ENCODE results near the gene RIT2.

RIT2 gene

GRCh38 chr18:42882122-42882521 lies 233.4 kb downstream of the RIT2 start:
- H3K27me3 ChIP-seq (ENCODE audit: control insufficient read depth, insufficient read depth, low read length), result no peaks in the 10 kb centered on the region
- no peaks in the 10 kb centered on the region for H3K9me3 ChIP-seq (replicated peaks; ENCODE audit: low read length)
- no peak overlapping the region for H3K4me3 ChIP-seq (ENCODE audit: low read length)
- no peak overlapping the region for H3K9ac ChIP-seq (ENCODE audit: low read depth, low read length)
- no peaks in the 10 kb centered on the region for H3K4me1 ChIP-seq (ENCODE audit: control insufficient read depth, insufficient read depth, low read length)
- no peaks in the 10 kb centered on the region for H3K36me3 ChIP-seq (ENCODE audit: insufficient read depth, low read length)
- no peak overlapping the region for H3K4me2 ChIP-seq (ENCODE audit: low read length)

DNA sequence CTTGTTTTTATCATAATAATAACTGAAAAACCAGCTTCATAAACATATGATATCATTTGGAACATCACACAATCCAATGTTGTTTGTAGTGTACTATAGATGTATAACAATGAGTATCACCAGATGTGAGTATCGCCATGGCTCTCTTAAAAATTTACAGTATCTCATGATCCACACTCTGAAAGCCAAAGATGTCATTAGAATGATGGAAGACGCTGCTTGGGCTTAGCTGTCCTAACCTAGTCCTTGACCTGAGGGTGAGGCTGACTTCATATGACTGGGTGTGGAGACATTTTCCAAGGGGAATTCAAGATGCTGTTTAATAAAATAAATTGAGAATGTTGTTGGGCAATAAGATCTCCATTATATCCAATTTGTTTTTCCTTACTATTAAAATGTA lies 242.6 kb downstream of the RIT2 start:
- no peak overlapping the region for H3K9ac ChIP-seq (ENCODE audit: low read depth, low read length)
- H3K4me2 ChIP-seq (ENCODE audit: low read length), result no peak overlapping the region
- no peaks in the 10 kb centered on the region for H3K9me3 ChIP-seq (replicated peaks; ENCODE audit: low read length)
- H3K4me1 ChIP-seq (ENCODE audit: control insufficient read depth, insufficient read depth, low read length), result no peaks in the 10 kb centered on the region
- no peak overlapping the region for H3K4me3 ChIP-seq (ENCODE audit: low read length)
- no peaks in the 10 kb centered on the region for H3K36me3 ChIP-seq (ENCODE audit: insufficient read depth, low read length)
- no peaks in the 10 kb centered on the region for H3K27me3 ChIP-seq (ENCODE audit: control insufficient read depth, insufficient read depth, low read length)

DNA sequence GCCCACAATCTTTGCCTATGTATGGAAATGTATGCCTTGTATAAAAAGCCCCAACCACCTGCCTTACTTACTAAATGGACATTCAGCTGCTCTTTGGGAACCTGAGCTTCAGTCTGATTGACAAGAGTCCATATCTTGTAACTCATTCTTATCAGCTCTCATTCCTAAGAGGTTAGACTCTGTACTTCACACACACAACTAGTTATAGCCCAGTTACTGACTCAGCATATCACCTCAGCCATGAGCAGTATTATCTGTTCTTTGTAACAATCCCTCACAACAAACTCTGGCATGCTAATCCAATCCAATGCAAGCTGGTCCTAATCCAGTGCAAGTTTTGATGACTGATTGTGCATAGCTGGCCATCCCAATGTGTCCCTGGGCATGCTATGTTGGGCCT lies 250.6 kb downstream of the RIT2 start:
- no peak overlapping the region for H3K4me2 ChIP-seq (ENCODE audit: low read length)
- no peaks in the 10 kb centered on the region for H3K4me1 ChIP-seq (ENCODE audit: control insufficient read depth, insufficient read depth, low read length)
- no peaks in the 10 kb centered on the region for H3K36me3 ChIP-seq (ENCODE audit: insufficient read depth, low read length)
- no peaks in the 10 kb centered on the region for H3K9me3 ChIP-seq (replicated peaks; ENCODE audit: low read length)
- H3K4me3 ChIP-seq (ENCODE audit: low read length), result no peak overlapping the region
- H3K9ac ChIP-seq (ENCODE audit: low read depth, low read length), result no peak overlapping the region
- no peaks in the 10 kb centered on the region for H3K27me3 ChIP-seq (ENCODE audit: control insufficient read depth, insufficient read depth, low read length)

DNA sequence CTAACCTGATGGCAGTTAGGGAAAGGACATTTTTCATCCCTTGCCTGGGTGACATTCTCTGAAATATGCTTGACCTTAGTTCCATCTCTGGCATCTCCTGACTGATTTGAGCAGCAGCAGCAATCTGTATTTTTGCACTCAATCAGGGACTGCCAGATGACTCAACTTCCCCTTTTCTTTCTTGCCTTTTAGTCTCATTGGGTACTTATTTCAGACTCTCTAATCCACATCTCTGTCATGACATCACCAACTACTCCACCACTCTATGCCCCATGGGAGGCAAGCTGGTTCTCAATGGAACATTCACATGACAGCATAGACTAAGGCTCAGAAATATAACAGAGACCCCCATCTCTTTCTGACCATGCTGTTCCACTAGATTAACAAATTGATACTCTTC lies 254.2 kb downstream of the RIT2 start:
- no peak overlapping the region for H3K4me3 ChIP-seq (ENCODE audit: low read length)
- no peaks in the 10 kb centered on the region for H3K9me3 ChIP-seq (replicated peaks; ENCODE audit: low read length)
- H3K36me3 ChIP-seq (ENCODE audit: insufficient read depth, low read length), result no peaks in the 10 kb centered on the region
- H3K4me2 ChIP-seq (ENCODE audit: low read length), result no peak overlapping the region
- H3K4me1 ChIP-seq (ENCODE audit: control insufficient read depth, insufficient read depth, low read length), result no peaks in the 10 kb centered on the region
- H3K9ac ChIP-seq (ENCODE audit: low read depth, low read length), result no peak overlapping the region
- H3K27me3 ChIP-seq (ENCODE audit: control insufficient read depth, insufficient read depth, low read length), result no peaks in the 10 kb centered on the region

DNA sequence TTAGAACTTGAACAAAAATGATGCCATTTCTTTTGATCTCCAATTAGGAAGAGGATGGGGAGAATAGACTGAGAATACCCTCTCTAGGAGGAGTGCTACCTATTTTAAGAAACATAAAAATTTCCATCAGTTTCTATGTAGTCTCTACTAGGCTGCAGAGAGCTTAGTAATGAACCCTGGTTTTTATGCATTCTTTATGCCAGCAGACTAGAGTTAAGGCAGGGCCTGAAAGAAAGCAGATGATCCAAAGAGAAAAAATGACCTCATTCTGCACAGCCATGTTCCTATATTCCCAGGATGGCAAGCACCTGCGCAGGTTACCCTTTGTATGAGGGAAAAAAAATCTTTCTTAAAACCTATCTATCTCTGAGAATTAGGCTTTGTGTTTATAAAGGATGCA lies 254.9 kb downstream of the RIT2 start:
- Histone ChIP-seq H3K4me3 (ENCODE audit: low read length) (no peak overlapping the region), H3K4me1 (ENCODE audit: control insufficient read depth, insufficient read depth, low read length) (no peaks in the 10 kb centered on the region), H3K36me3 (ENCODE audit: insufficient read depth, low read length) (no peaks in the 10 kb centered on the region), H3K9me3 (replicated peaks; ENCODE audit: low read length) (no peaks in the 10 kb centered on the region), H3K4me2 (ENCODE audit: low read length) (no peak overlapping the region), H3K9ac (ENCODE audit: low read depth, low read length) (no peak overlapping the region), H3K27me3 (ENCODE audit: control insufficient read depth, insufficient read depth, low read length) (no peaks in the 10 kb centered on the region)

DNA sequence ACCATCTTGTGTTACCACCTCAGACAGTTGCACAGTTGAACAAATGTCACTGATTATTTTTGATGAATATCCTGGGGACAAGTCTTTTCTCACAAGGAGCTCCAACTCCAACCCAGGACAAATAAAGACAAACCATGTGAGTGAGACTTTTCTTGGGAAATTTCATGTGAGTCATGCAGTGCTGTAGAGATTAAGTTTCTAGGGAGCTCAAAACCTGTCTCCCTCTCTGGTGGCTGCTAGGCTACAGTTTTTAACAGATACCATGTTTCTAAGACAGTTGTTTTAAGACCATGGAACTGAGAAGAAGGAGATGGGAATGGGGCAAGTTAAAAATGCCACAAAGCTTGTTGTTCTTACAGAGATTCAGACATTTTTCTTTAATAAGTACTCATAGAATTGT lies 255.5 kb downstream of the RIT2 start:
- H3K9me3 ChIP-seq (replicated peaks; ENCODE audit: low read length), result no peaks in the 10 kb centered on the region

DNA sequence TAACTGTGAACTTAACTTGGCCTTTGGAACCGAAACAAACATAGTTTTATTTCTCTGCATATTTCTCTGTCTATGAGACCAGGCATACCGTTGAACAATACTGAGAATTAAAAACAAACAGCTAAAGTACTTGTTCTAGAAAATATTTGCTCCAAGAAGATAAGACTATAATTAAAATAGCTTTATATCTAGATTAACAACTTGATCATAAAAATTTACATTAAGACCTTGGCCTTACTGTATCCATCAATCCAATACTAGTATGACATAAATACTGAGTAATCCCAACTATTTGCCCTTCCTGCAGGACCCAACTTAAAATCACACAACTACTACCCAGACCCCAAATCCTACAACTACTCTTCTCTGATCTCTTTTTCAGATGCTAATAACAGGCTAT lies 260.9 kb downstream of the RIT2 start:
- Histone ChIP-seq H3K36me3 (ENCODE audit: insufficient read depth, low read length) (no peaks in the 10 kb centered on the region), H3K4me1 (ENCODE audit: control insufficient read depth, insufficient read depth, low read length) (no peaks in the 10 kb centered on the region), H3K9me3 (replicated peaks; ENCODE audit: low read length) (no peaks in the 10 kb centered on the region), H3K4me2 (ENCODE audit: low read length) (no peak overlapping the region), H3K27me3 (ENCODE audit: control insufficient read depth, insufficient read depth, low read length) (no peaks in the 10 kb centered on the region), H3K9ac (ENCODE audit: low read depth, low read length) (no peak overlapping the region), H3K4me3 (ENCODE audit: low read length) (no peak overlapping the region)

More for the DNA sequence above, 255.5 kb downstream of the RIT2 start:
- no peak overlapping the region for H3K4me3 ChIP-seq (ENCODE audit: low read length)
- H3K9ac ChIP-seq (ENCODE audit: low read depth, low read length), result no peak overlapping the region
- H3K36me3 ChIP-seq (ENCODE audit: insufficient read depth, low read length), result no peaks in the 10 kb centered on the region
- no peaks in the 10 kb centered on the region for H3K4me1 ChIP-seq (ENCODE audit: control insufficient read depth, insufficient read depth, low read length)
- no peaks in the 10 kb centered on the region for H3K27me3 ChIP-seq (ENCODE audit: control insufficient read depth, insufficient read depth, low read length)
- H3K4me2 ChIP-seq (ENCODE audit: low read length), result no peak overlapping the region

GRCh38 chr18:42850174-42851083 lies 265.1 kb downstream of the RIT2 start:
- no peaks in the 10 kb centered on the region for H3K36me3 ChIP-seq (ENCODE audit: insufficient read depth, low read length)
- H3K9me3 ChIP-seq (replicated peaks; ENCODE audit: low read length), result no peaks in the 10 kb centered on the region
- H3K4me3 ChIP-seq (ENCODE audit: low read length), result no peak overlapping the region
- H3K4me2 ChIP-seq (ENCODE audit: low read length), result no peak overlapping the region
- H3K9ac ChIP-seq (ENCODE audit: low read depth, low read length), result no peak overlapping the region
- H3K4me1 ChIP-seq (ENCODE audit: control insufficient read depth, insufficient read depth, low read length), result no peaks in the 10 kb centered on the region
- H3K27me3 ChIP-seq (ENCODE audit: control insufficient read depth, insufficient read depth, low read length), result no peaks in the 10 kb centered on the region

GRCh38 chr18:42839408-42839807 lies 276.1 kb downstream of the RIT2 start:
- no peak overlapping the region for H3K4me3 ChIP-seq (ENCODE audit: low read length)
- no peaks in the 10 kb centered on the region for H3K4me1 ChIP-seq (ENCODE audit: control insufficient read depth, insufficient read depth, low read length)
- H3K4me2 ChIP-seq (ENCODE audit: low read length), result no peak overlapping the region
- H3K36me3 ChIP-seq (ENCODE audit: insufficient read depth, low read length), result no peaks in the 10 kb centered on the region
- no peaks in the 10 kb centered on the region for H3K27me3 ChIP-seq (ENCODE audit: control insufficient read depth, insufficient read depth, low read length)
- H3K9ac ChIP-seq (ENCODE audit: low read depth, low read length), result no peak overlapping the region
- no peaks in the 10 kb centered on the region for H3K9me3 ChIP-seq (replicated peaks; ENCODE audit: low read length)

- Histone ChIP-seq H3K4me3 (ENCODE audit: low read length) (no peak overlapping the region), H3K9ac (ENCODE audit: low read depth, low read length) (no peak overlapping the region), H3K9me3 (replicated peaks; ENCODE audit: low read length) (no peaks in the 10 kb centered on the region), H3K4me2 (ENCODE audit: low read length) (no peak overlapping the region), H3K27me3 (ENCODE audit: control insufficient read depth, insufficient read depth, low read length) (no peaks in the 10 kb centered on the region), H3K36me3 (ENCODE audit: insufficient read depth, low read length) (no peaks in the 10 kb centered on the region), H3K4me1 (ENCODE audit: control insufficient read depth, insufficient read depth, low read length) (no peaks in the 10 kb centered on the region)
Observed at GRCh38 chr18:42838546-42839145, 276.8 kb downstream of the RIT2 start.

GRCh38 chr18:42830936-42831335 lies 284.5 kb downstream of the RIT2 start:
- H3K4me2 ChIP-seq (ENCODE audit: low read length), result no peak overlapping the region
- H3K36me3 ChIP-seq (ENCODE audit: insufficient read depth, low read length), result no peaks in the 10 kb centered on the region
- no peak overlapping the region for H3K9ac ChIP-seq (ENCODE audit: low read depth, low read length)
- H3K27me3 ChIP-seq (ENCODE audit: control insufficient read depth, insufficient read depth, low read length), result no peaks in the 10 kb centered on the region
- H3K4me1 ChIP-seq (ENCODE audit: control insufficient read depth, insufficient read depth, low read length), result no peaks in the 10 kb centered on the region
- H3K4me3 ChIP-seq (ENCODE audit: low read length), result no peak overlapping the region
- H3K9me3 ChIP-seq (replicated peaks; ENCODE audit: low read length), result no peaks in the 10 kb centered on the region

DNA sequence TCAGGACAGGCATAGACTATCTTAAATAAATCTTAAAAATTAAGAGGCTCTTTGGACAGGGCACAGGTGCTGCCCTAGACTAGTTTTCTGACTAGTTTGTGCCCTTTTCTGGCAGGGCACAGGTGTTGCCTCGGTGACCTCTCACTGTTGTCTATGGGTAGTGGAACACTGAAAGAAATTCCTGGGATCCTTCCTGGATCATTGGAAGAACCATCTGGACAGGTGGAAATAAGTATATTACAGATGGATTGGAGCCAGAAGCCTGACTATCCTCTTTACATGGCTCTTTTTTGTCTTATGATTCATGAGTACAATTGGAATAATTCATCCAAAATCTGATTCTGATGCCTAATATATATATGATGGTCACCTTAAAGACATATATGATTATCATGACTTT lies 286.6 kb downstream of the RIT2 start:
- Histone ChIP-seq H3K9ac (ENCODE audit: low read depth, low read length) (no peak overlapping the region), H3K36me3 (ENCODE audit: insufficient read depth, low read length) (no peaks in the 10 kb centered on the region), H3K4me1 (ENCODE audit: control insufficient read depth, insufficient read depth, low read length) (no peaks in the 10 kb centered on the region), H3K4me2 (ENCODE audit: low read length) (no peak overlapping the region), H3K27me3 (ENCODE audit: control insufficient read depth, insufficient read depth, low read length) (no peaks in the 10 kb centered on the region), H3K4me3 (ENCODE audit: low read length) (no peak overlapping the region), H3K9me3 (replicated peaks; ENCODE audit: low read length) (no peaks in the 10 kb centered on the region)
